ENCODE data around the gene EVA1C.
"Not testable (repeated sequence)": the region's sequence is repeated elsewhere in the genome, so short reads cannot be mapped to it uniquely, and the experiment has no call there.

EVA1C gene

DNA sequence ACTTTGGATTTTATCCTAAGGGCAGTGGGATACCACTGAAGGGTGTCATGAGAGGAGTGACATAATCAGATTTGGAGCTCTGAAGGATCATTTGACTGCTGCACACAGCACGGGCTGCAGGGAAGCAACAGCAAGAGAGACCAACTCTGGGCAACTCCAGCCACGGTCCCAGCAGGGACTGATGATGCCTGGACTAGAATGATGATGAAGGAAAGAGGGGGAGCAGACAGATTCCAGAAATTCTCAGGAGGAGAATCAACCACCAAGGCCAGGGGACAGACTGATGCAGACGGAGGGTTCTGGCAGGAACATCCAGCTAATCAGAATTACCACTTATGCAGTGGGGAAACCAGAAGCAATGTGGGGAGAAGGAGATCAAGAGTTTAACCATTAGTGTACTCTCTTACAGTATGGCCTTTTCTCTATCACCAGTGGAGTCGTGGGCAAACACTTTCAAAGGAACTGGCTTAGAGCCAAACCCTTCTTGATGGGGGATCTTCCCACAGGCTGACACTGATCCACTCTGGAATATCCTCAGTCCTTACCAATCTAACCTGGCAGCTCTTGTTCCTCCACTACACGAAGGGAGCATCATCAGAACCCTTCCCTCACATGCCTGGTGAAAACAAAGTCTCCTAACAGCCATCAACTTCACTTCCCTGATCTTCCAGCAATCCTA, 23.0 kb upstream of the EVA1C start:
- DNase-seq (ENCODE audit: low read depth), result peak; percentile 69
- TF ChIP-seq, protein P1, sequence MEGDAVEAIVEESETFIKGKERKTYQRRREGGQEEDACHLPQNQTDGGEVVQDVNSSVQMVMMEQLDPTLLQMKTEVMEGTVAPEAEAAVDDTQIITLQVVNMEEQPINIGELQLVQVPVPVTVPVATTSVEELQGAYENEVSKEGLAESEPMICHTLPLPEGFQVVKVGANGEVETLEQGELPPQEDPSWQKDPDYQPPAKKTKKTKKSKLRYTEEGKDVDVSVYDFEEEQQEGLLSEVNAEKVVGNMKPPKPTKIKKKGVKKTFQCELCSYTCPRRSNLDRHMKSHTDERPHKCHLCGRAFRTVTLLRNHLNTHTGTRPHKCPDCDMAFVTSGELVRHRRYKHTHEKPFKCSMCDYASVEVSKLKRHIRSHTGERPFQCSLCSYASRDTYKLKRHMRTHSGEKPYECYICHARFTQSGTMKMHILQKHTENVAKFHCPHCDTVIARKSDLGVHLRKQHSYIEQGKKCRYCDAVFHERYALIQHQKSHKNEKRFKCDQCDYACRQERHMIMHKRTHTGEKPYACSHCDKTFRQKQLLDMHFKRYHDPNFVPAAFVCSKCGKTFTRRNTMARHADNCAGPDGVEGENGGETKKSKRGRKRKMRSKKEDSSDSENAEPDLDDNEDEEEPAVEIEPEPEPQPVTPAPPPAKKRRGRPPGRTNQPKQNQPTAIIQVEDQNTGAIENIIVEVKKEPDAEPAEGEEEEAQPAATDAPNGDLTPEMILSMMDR (conservative IDR thresholded peaks at IDR 0.05; ENCODE audit: low read depth, low read length), result no peak
- no peak overlapping the region for H3K4me3 ChIP-seq (ENCODE audit: low read depth, low read length)

DNA sequence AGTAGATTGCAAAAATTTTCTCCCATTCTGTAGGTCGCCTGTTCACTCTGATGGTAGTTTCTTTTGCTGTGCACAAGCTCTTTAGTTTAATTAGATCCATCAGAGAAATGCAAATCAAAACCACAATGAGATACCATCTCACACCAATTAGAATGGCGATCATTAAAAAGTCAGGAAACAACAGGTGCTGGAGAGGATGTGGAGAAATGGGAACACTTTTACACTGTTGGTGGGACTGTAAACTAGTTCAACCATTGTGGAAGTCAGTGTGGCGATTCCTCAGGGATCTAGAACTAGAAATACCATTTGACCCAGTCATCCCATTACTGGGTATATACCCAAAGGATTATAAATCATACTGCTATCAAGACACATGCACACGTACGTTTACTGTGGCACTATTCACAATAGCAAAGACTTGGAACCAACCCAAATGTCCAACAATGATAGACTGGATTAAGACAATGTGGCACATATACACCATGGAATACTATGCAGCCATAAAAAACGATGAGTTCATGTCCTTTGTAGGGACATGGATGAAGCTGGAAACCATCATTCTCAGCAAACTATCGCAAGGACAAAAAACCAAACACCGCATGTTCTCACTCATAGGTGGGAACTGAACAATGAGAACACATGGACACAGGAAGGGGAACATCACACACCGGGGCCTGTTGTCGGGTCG, 21.8 kb upstream of the EVA1C start:
- H3K4me3 ChIP-seq (ENCODE audit: low read depth, low read length); DNase-seq (ENCODE audit: low read depth): not testable (repeated sequence)

DNA sequence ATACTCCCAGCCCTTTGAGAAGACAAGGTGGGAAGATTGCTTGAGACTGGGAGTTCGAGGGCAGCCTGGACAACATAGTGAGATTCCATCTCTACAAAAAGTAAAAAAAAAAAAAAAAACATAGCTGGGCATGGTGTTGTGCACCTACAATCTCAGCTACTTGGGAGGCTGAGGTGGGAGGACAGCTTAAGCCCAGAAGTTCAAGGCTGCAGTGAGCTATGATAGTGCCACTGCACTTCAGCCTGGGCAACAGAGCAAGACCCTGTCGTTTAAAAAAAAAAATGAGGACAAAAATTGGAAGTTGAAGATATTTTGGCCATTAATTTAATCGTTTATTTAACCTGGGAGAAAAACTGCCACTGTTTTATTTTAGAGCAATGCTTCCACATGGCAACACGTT, 20.8 kb upstream of the EVA1C start:
- no peak for DNase-seq (ENCODE audit: low read depth)
- peak overlapping the region; percentile 99 for H3K4me3 ChIP-seq (ENCODE audit: low read depth, low read length)
- TF ChIP-seq, protein P1 (conservative IDR thresholded peaks at IDR 0.05; ENCODE audit: low read depth, low read length), result no peak

DNA sequence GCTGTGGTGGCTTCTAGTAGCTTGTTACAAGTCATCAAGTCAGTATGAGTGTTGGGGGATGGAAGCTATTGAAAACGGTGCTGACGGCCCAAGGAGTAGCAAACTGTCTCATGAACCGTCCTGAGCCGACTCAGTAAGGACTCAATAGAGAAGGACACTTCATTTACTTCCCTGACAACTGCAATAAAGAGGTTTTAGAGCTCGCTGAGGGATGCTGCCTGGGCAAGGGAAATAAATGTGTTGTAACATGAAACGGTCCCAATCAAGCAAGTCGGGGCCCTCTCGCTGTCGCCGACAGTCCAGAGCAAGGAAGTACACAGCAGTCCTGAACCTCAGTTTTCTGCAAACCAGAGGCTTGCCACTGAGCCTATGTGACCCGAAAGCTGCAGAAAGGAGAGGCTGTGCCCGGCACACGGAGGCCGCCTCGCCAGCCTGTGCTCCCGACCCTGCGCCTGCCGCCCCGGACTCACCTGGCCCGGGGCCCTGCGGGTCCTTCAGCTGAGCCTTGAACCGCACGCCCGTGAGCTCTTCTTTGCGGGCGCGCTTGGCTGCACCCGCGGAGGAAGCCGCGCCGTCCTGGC, 20.1 kb upstream of the EVA1C start:
- peak; percentile 43 for DNase-seq (ENCODE audit: low read depth)
- H3K4me3 ChIP-seq (ENCODE audit: low read depth, low read length), result peak overlapping the region; percentile 99
- TF ChIP-seq, protein P1 (conservative IDR thresholded peaks at IDR 0.05; ENCODE audit: low read depth, low read length), result no peak

DNA sequence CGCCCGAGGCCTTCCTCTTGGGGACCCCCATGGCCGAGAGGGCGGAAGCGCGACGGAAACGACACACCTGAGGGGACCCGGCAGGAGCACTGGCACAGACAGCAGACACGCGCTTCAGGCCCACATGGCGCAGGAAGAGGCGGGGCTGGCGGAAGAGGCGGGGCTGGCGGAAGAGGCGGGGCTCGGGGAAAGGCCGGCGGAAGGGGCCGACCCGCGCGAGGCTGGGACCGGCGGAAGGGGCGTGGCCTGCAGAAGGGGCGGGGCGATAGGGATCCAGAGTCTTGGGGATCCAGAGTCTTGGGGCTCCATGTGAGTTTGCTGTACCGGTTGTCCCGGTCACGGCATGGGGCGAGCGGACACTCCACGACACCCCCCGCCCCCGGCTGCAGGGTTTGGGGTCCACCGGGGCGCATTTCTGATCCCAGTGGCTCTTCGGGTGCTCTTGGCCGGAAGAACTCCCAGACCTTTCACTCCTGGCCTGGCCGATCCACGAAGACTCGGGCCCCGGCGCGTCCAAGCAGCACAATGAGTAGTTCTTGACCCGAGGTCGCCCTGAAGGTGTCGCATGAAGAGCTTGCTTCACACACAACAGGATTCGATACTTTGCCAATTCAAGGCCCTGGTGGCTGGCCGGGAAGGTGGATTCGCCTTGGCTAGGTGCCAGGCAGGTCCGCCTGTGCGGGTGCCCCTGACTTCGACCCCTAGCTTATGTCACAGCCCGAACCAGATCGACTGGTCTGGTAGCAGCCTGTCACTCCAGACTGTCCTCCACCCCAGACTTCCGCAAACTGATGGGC, 19.4 kb upstream of the EVA1C start, which contains the start of gene URB1:
Gene URB1 (minus strand): TSS at position 133 of the 797 bp plus-strand sequence. CDS start 102 bp downstream, at position 31.
- TF ChIP-seq, protein P1 (conservative IDR thresholded peaks at IDR 0.05; ENCODE audit: low read depth, low read length), result no peak
- peak within 1 kb of the TSS; percentile 99 for H3K4me3 ChIP-seq (ENCODE audit: low read depth, low read length)
- peak; percentile 86 for DNase-seq (ENCODE audit: low read depth)

DNA sequence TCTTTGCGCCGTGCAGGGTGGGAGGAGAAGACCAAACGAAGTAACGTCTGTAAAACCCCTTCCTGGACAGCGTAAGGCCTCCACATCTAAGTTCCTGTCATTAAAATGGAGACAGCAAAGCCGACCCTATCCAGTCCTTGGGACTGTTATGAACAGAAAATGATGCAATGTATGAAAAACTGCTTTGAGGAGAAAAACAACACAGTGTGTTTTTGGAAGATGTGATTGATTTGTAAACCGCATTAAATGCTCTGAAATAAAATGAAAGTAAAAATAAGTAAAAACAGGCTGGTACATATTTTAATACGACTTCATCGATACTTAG, 18.9 kb upstream of the EVA1C start:
- TF ChIP-seq, protein P1 (conservative IDR thresholded peaks at IDR 0.05; ENCODE audit: low read depth, low read length), result no peak
- peak overlapping the region; percentile 99 for H3K4me3 ChIP-seq (ENCODE audit: low read depth, low read length)
- no peak for DNase-seq (ENCODE audit: low read depth)

DNA sequence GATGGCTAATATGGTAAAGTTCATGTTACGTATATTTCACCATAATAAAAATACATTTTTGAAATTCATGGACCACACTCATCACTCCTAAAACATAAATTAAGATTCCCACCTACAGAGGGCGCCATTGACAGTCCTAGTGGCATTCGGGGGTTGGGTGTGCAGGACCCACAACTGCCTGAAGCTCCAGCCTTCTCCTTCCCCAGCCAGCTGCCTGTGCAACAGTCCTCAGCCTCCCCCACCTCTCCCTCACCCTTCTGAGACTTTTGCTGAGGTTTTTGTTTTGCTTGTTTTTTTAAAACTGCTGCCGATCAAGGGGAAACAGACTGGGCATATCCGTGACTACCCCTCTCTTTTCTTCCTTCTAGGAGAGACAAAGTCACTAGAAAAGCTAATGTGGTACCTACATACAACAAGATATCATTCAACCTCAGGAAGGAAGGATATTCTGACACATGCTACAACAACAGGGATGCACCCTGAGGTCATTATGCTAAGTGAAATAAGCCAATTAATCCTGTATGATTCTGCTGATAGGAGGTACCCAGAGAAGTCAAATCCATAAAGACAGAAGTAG, 9.2 kb upstream of the EVA1C start:
- TF ChIP-seq, protein P1 (conservative IDR thresholded peaks at IDR 0.05; ENCODE audit: low read depth, low read length), result peak; percentile 80

More for the DNA sequence above, 9.2 kb upstream of the EVA1C start:
- H3K4me3 ChIP-seq (ENCODE audit: low read depth, low read length), result no peak overlapping the region
- DNase-seq (ENCODE audit: low read depth), result peak; percentile 88
